Keratinocyte (primary cell): ENCODE data around the gene SMYD3. TPM values are rescaled to one million over a fixed set of nuclear protein-coding genes. Genes with fewer than 3 reads are reported as not detected.

ENCODE experiments used
- DNase-seq: peaks from one replicate; pipeline ENCODE4 v3.0.0-alpha.2; 2011; ENCODE audit warnings: low read depth, missing footprints, low spot score
- FAIRE-seq: peaks from 2 replicates; lab custom pipeline; 2011; peaks lifted over from hg19 to GRCh38; lab: Jason Lieb, UNC
- H2AFZ ChIP-seq: 2 replicates; pipeline ENCODE4 v1.6.0; 2012; ENCODE audit warnings: low read length, control low read depth, inconsistent platforms; ENCODE audit not compliant: control insufficient read depth
- H3K27ac ChIP-seq: 2 replicates; pipeline ENCODE4 v1.5.1; 2011; ENCODE audit warnings: low read length; ENCODE audit not compliant: control insufficient read depth, insufficient read depth
- H3K27me3 ChIP-seq: 3 replicates; pipeline ENCODE4 v1.6.0; 2011; ENCODE audit warnings: low read length; ENCODE audit not compliant: control insufficient read depth, insufficient read depth; ENCODE audit errors: extremely low read depth
- H3K36me3 ChIP-seq, 2 experiments: 2 replicates in 1 of 2; 3 replicates in 1 of 2; pipeline ENCODE4 v1.5.1; 2011; ENCODE audit warnings: low read length in 2 of 2, mild to moderate bottlenecking in 1 of 2; ENCODE audit not compliant: control insufficient read depth in 2 of 2, insufficient read depth in 2 of 2; ENCODE audit errors: extremely low read depth in 1 of 2
- H3K4me1 ChIP-seq: 3 replicates; pipeline ENCODE4 v1.5.1; 2011; ENCODE audit warnings: low read length; ENCODE audit not compliant: control insufficient read depth, insufficient read depth; ENCODE audit errors: extremely low read depth
- H3K4me2 ChIP-seq: 3 replicates; pipeline ENCODE4 v1.6.0; 2011; ENCODE audit warnings: low read depth, low read length; ENCODE audit not compliant: control insufficient read depth, insufficient read depth; ENCODE audit errors: extremely low read depth
- H3K4me3 ChIP-seq, 3 experiments: fragments of 200-600 bp in 1 of 3; sonication (generic) in 1 of 3; 2 replicates in 2 of 3; 3 replicates in 1 of 3; pipeline ENCODE4 v1.5.1; 2011 to 2016; ENCODE audit warnings: low read length in 3 of 3, mild to moderate bottlenecking in 3 of 3, control low read depth in 2 of 3, inconsistent platforms in 1 of 3, low read depth in 1 of 3, mixed read lengths in 1 of 3, mixed run types in 1 of 3, moderate library complexity in 1 of 3; ENCODE audit not compliant: control insufficient read depth in 2 of 3, insufficient read depth in 2 of 3; ENCODE audit errors: extremely low read depth in 1 of 3
- H3K79me2 ChIP-seq: 2 replicates; pipeline ENCODE4 v1.6.0; 2012; ENCODE audit warnings: low read length; ENCODE audit not compliant: control insufficient read depth, insufficient read depth
- H3K9ac ChIP-seq: 3 replicates; pipeline ENCODE4 v1.6.0; 2011; ENCODE audit warnings: low read length; ENCODE audit not compliant: control insufficient read depth, insufficient read depth; ENCODE audit errors: extremely low read depth
- H3K9me1 ChIP-seq: 3 replicates; pipeline ENCODE4 v1.6.0; 2011; ENCODE audit warnings: low read length; ENCODE audit not compliant: control insufficient read depth, insufficient read depth; ENCODE audit errors: extremely low read depth
- H3K9me3 ChIP-seq: 2 replicates; pipeline ENCODE4 v1.5.1; 2012; ENCODE audit warnings: low read depth, low read length; ENCODE audit not compliant: control insufficient read depth
- H4K20me1 ChIP-seq: 3 replicates; pipeline ENCODE4 v1.6.0; 2011; ENCODE audit warnings: low read length; ENCODE audit not compliant: control insufficient read depth, insufficient read depth; ENCODE audit errors: extremely low read depth
- EZH2 ChIP-seq: IDR thresholded peaks from one replicate; pipeline ENCODE4 v1.6.1; 2012; ENCODE audit warnings: inconsistent platforms, mild to moderate bottlenecking, low read length, moderate library complexity
- dilution Hi-C: fragments of 300-500 bp; cut with MboI; formaldehyde crosslinking; loops from one replicate; pipeline ENCODE4 v1.7.0; 2020; ENCODE audit warnings: low sequenced_read_pairs; ENCODE audit not compliant: extremely low pct_ligation_motif_present
- polyA plus RNA-seq, 5 experiments: library from polyadenylated mRNA; depleted of rRNA in 3 of 5; stranded (reverse) in 3 of 5; stranded (forward) in 1 of 5; unstranded in 1 of 5; fragments of >200 nt; gene quantifications; 1 replicate in 1 of 5; 2 replicates in 3 of 5; 3 replicates in 1 of 5; pipeline versions ENCODE4 v1.2.1 to v1.2.3, GENCODE V29; 2011 to 2012; ENCODE audit warnings: missing spikeins in 2 of 5, low read depth in 1 of 5, low replicate concordance in 1 of 5
- TF ChIP-seq, protein P1 (sequence below), 3 experiments: IDR thresholded peaks in 1 of 3; conservative IDR thresholded peaks in 1 of 3; optimal IDR thresholded peaks in 1 of 3; 2 replicates in 2 of 3; 3 replicates in 1 of 3; pipeline versions ENCODE3 to v1.5.1; 2011; ENCODE audit warnings: low read length in 3 of 3, mild to moderate bottlenecking in 3 of 3, moderate library complexity in 2 of 3, control low read depth in 1 of 3, inconsistent platforms in 1 of 3; ENCODE audit not compliant: insufficient read depth in 2 of 3; ENCODE audit errors: extremely low read depth in 1 of 3

The SMYD3 gene
- polyA plus RNA-seq, 1 donor (not counting 4 experiments of a cell fraction or from before 2014, with no cell fraction given): 31.0 TPM

DNA sequence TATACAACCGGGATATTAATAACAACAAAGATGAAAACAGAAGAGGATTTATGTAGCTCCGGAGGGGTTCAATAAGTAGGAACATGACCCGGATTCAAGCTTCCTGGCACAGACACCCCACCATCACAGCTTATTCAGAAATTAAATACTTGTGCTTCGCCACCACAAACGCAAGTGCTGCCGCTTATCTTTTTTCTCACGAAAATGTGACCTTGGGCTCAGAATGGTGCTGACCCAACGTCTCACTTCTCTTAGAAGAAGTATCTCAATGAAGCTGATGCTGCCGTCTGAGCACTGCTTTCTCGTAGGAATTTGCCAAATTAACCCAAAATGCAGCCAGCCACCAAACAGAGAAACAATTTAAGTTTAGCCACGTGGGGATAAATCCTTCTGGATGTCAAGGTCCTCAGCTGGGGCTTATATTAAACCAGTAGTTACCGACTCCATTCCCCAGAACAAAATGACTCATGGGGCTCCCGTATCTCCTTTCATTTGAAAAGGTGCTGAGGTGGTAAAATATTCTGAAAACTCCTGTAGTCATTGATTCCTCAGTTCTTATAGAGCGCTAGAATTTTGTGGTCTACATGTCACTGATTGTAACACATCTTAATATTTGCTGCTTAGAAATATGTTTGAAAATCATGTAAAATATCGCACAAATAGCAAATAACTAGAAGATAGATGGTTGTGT is 466.7 kb downstream of the SMYD3 start:
- Histone ChIP-seq H3K4me3 (no peak overlapping the region), H3K9me1 (no peaks in the 10 kb centered on the region), H3K79me2 (no peaks in the 10 kb centered on the region), H3K36me3 (no peaks in the 10 kb centered on the region), H3K9me3 (no peaks in the 10 kb centered on the region), H3K4me1 (no peaks in the 10 kb centered on the region), H3K4me2 (no peak overlapping the region), H3K27me3 (no peaks in the 10 kb centered on the region), H4K20me1 (no peaks in the 10 kb centered on the region), H3K9ac (no peak overlapping the region), H2AFZ (no peak overlapping the region), H3K27ac (no peak overlapping the region)
- DNase-seq (no peak), FAIRE-seq (no peak)
- dilution Hi-C loops: no loop called here
- TF ChIP-seq, protein P1, sequence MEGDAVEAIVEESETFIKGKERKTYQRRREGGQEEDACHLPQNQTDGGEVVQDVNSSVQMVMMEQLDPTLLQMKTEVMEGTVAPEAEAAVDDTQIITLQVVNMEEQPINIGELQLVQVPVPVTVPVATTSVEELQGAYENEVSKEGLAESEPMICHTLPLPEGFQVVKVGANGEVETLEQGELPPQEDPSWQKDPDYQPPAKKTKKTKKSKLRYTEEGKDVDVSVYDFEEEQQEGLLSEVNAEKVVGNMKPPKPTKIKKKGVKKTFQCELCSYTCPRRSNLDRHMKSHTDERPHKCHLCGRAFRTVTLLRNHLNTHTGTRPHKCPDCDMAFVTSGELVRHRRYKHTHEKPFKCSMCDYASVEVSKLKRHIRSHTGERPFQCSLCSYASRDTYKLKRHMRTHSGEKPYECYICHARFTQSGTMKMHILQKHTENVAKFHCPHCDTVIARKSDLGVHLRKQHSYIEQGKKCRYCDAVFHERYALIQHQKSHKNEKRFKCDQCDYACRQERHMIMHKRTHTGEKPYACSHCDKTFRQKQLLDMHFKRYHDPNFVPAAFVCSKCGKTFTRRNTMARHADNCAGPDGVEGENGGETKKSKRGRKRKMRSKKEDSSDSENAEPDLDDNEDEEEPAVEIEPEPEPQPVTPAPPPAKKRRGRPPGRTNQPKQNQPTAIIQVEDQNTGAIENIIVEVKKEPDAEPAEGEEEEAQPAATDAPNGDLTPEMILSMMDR (optimal IDR thresholded peaks at IDR 0.05 in 1 of 3, IDR thresholded peaks at IDR 0.05 in 1 of 3, conservative IDR thresholded peaks at IDR 0.05 in 1 of 3; ENCODE audit: extremely low read depth in 1 of 3, insufficient read depth in 2 of 3, low read length in 3 of 3): no peak
- no peak for TF ChIP-seq EZH2

GRCh38 chr1:246039584-246039983 is 467.5 kb downstream of the SMYD3 start:
- no peak overlapping the region for H3K4me3 ChIP-seq
- TF ChIP-seq, protein P1 (optimal IDR thresholded peaks at IDR 0.05 in 1 of 3, IDR thresholded peaks at IDR 0.05 in 1 of 3, conservative IDR thresholded peaks at IDR 0.05 in 1 of 3; ENCODE audit: extremely low read depth in 1 of 3, insufficient read depth in 2 of 3, low read length in 3 of 3): no peak
- TF ChIP-seq EZH2: no peak
- no peak overlapping the region for H3K4me2 ChIP-seq
- H3K27me3 ChIP-seq: no peaks in the 10 kb centered on the region
- H2AFZ ChIP-seq: no peak overlapping the region
- dilution Hi-C loops: no loop called here
- H4K20me1 ChIP-seq: no peaks in the 10 kb centered on the region
- no peak overlapping the region for H3K9ac ChIP-seq
- H3K36me3 ChIP-seq: no peaks in the 10 kb centered on the region
- H3K79me2 ChIP-seq: no peaks in the 10 kb centered on the region
- H3K9me1 ChIP-seq: no peaks in the 10 kb centered on the region
- no peaks in the 10 kb centered on the region for H3K9me3 ChIP-seq
- DNase-seq (no peak), FAIRE-seq (no peak)
- no peaks in the 10 kb centered on the region for H3K4me1 ChIP-seq
- no peak overlapping the region for H3K27ac ChIP-seq
